Measurements from ENCODE around the gene SPEG. TPM values are rescaled to one million over a fixed set of nuclear protein-coding genes. Genes with fewer than 3 reads are reported as not detected.

SPEG gene
- total RNA-seq, 1 experiment from 2014 or later = 56.6 TPM

DNA sequence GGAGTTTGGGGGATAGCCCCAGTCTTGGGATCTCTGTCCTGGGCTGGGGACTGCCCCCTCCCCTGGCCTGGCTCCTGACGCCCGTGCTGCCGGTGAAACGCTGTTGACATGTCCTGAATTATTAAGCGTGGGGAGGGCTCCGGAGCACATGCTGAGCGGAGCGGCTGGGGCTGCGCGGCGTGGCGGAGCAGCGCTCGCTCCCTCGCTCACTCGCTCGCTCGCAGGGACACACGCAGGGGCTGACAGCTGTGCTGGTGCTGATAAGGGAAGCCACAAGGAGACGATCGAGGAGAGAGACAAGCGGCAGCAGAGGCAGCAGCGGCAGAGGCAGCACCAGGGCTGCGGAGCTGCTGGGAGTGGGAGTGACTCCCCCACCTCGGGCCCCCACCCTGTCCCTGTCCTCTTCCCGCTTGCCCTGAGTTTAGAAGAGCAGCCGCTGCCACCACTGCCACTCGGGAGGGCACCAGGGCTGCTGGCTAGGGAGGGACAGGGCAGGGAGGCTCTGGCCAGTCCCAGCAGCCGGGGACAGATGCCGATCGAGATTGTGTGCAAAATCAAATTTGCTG lies 79.6 kb downstream of the SPEG start, which contains the start of gene ASIC4:
ASIC4 (plus strand) TSS at position 287 of the 566 bp plus-strand sequence; CDS start at position 530, 243 bp downstream.
- Histone ChIP-seq H3K27me3 (ENCODE audit: insufficient read depth, low read length) (no peaks in the 10 kb centered on the region), H3K9ac (ENCODE audit: low read length) (no peak within 1 kb of the TSS), H3K9me3 (ENCODE audit: control insufficient read depth in 1 of 2, insufficient read depth in 1 of 2, low read depth in 1 of 2, low read length in 2 of 2) (no peaks in the 10 kb centered on the region), H3K4me2 (ENCODE audit: low read length) (no peak within 1 kb of the TSS), H3K79me2 (ENCODE audit: insufficient read depth, low read length) (no peaks in the 10 kb centered on the region), H3K9me2 (ENCODE audit: insufficient read depth) (no peaks in the 10 kb centered on the region), H4K20me1 (ENCODE audit: insufficient read depth) (no peaks in the 10 kb centered on the region), H3K27ac (ENCODE audit: low read depth, low read length) (no peak within 1 kb of the TSS), H2AFZ (ENCODE audit: low read depth, low read length, poor library complexity, severe bottlenecking) (no peak within 1 kb of the TSS), H3K4me1 (ENCODE audit: control insufficient read depth in 1 of 2, insufficient read depth in 2 of 2, low read length in 2 of 2) (peaks cover 0 to 29% of the 10 kb centered on the region in 2 experiments; a peak in 2 of 4 replicates), H3K4me3 (replicated peaks in 1 of 2; ENCODE audit: low read depth in 1 of 2, low read length in 2 of 2) (no peak within 1 kb of the TSS), H3K36me3 (ENCODE audit: control insufficient read depth in 1 of 2, insufficient read depth in 2 of 2, low read length in 2 of 2) (no peaks in the 10 kb centered on the region)
- ChIA-PET RAD21 (ENCODE audit: low non-redundant PET in 1 of 2, low total read pairs in 2 of 2, uncharacterized antibody in 2 of 2, unreplicated experiment in 2 of 2) (no interaction called here), POLR2A (interaction anchor here (1.0 kb wide), 1 partner anchor 16 kb away, joined by 4 read pairs; the partner anchor contains the start of gene GMPPA), CTCF (no interaction called here)
- ATAC-seq = no peak
- DNase-seq (ENCODE audit: low read depth, low spot score) = no peak
- BruUV-seq (replicated peaks) = no TSS peak
- no peak for TF ChIP-seq CBX3 (IDR thresholded peaks at IDR 0.05; ENCODE audit: low read depth)
- no peak for TF ChIP-seq POLR2A (IDR thresholded peaks at IDR 0.05; ENCODE audit: borderline replicate concordance, extremely low read depth, insufficient read depth, insufficient read length)
- no peak for TF ChIP-seq ZNF274 (IDR thresholded peaks at IDR 0.05; ENCODE audit: low read depth, low read length)
- no peak for TF ChIP-seq CEBPB (IDR thresholded peaks at IDR 0.05; ENCODE audit: low read depth)
- TF ChIP-seq ZFX (IDR thresholded peaks at IDR 0.05) = no peak
- TF ChIP-seq, protein P1, sequence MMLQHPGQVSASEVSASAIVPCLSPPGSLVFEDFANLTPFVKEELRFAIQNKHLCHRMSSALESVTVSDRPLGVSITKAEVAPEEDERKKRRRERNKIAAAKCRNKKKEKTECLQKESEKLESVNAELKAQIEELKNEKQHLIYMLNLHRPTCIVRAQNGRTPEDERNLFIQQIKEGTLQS (IDR thresholded peaks at IDR 0.05) = no peak
- no peak for TF ChIP-seq JUND (IDR thresholded peaks at IDR 0.05)
- TF ChIP-seq EGR1 (IDR thresholded peaks at IDR 0.05; ENCODE audit: low read depth) = no peak
- TF ChIP-seq, protein P2, sequence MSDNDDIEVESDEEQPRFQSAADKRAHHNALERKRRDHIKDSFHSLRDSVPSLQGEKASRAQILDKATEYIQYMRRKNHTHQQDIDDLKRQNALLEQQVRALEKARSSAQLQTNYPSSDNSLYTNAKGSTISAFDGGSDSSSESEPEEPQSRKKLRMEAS (IDR thresholded peaks at IDR 0.05) = no peak
- no peak for TF ChIP-seq REST (IDR thresholded peaks at IDR 0.05; ENCODE audit: low read depth)
- no peak for TF ChIP-seq YY1 (IDR thresholded peaks at IDR 0.05; ENCODE audit: extremely low read depth, insufficient replicate concordance, low read depth, low read length)
- no peak for TF ChIP-seq EZH2 (IDR thresholded peaks at IDR 0.05)
- no peak for TF ChIP-seq SRF (IDR thresholded peaks at IDR 0.05; ENCODE audit: low read depth)
- no peak for TF ChIP-seq RAD21 (IDR thresholded peaks at IDR 0.05; ENCODE audit: low read depth)
- no peak for TF ChIP-seq SP1 (IDR thresholded peaks at IDR 0.05; ENCODE audit: low read depth)
- TF ChIP-seq FOSL1 (IDR thresholded peaks at IDR 0.05; ENCODE audit: low read depth) = no peak
- no peak for TF ChIP-seq TCF7L2 (IDR thresholded peaks at IDR 0.05; ENCODE audit: borderline replicate concordance, extremely low read depth, insufficient read depth, insufficient read length)
- intact Hi-C loops (cut with micrococcal nuclease) = no loop called here
